Activated CD4-positive, CD25-positive, alpha-beta regulatory T cell treated with anti-CD3 and anti-CD28 coated beads, Interleukin-2, amount 50 U/mL, for 72 hours (primary cell): Measurements from ENCODE around the gene RECQL5.
"Not testable (repeated sequence)": the region's sequence is repeated elsewhere in the genome, so short reads cannot be mapped to it uniquely, and the experiment has no call there.

Experiments used
- DNase-seq: peaks from one replicate; pipeline ENCODE4 v3.0.0; 2021

RECQL5 gene

GRCh38 chr17:75589919-75590303 lies 77.0 kb downstream of the RECQL5 start:
- DNase-seq = no peak

DNA sequence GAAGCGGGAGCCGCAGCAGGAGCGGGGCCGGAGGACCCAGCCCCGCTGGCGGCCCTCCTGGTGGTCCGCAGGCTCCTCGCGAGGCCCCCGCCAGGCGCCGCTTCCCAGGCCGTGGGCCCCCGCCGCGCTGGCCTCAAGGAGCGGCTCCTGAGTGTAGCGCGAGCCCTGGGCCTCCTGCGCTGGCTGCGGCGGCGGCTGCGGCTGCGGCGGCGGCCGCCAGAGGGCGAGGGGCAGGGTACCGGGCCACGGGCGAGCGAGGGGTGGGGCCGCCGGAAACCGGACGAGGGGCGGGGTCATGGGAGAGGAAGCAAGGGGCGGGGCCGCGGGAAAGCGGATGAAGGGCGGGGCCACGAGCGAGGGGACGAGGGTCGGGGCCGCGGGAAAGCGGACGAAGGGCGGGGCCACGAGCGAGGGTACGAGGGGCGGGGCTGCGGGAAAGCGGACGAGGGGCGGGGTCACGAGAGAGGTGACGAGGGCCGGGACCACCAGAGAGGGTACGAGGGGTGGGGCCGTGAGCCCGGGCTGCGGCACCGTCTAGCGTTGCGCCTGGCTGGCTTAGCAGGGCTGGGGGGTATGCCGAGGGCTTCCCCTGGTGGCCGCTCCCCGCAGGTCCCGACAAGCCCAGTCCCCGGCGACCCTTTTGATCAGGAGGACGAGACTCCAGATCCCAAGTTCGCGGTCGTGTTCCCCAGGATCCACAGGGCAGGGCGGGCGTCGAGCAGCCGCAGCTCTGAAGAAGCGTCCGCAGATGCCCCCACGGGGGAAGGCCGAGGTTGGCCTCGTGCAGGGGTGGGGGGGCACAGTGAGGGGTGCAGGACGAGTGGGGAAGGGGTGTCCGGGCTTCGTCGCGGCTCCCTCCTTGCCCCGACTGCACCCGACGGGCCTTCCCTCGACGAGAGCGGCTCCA lies 77.7 kb downstream of the RECQL5 start:
- peak; percentile 93 for DNase-seq

DNA sequence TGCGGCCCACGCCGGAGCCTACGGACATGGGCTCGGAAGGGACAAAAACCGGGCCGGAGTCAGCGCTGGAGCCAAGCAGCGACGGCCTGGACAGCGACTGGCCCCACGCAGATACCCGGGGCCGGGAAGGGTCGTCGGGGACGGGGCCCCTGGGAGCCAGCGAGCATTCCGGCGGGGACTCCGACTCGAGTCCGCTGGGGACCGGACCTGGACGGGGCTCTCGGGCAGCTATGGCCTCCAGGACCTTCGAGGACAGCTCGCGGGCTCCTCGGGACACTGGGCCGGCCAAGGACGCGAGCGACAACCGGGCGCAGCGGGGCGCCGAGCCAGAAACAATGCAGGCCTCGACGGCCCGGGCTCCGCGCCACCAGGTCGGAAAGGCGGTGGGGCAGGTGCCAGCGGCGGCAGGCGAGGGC lies 78.3 kb downstream of the RECQL5 start:
- no peak for DNase-seq

DNA sequence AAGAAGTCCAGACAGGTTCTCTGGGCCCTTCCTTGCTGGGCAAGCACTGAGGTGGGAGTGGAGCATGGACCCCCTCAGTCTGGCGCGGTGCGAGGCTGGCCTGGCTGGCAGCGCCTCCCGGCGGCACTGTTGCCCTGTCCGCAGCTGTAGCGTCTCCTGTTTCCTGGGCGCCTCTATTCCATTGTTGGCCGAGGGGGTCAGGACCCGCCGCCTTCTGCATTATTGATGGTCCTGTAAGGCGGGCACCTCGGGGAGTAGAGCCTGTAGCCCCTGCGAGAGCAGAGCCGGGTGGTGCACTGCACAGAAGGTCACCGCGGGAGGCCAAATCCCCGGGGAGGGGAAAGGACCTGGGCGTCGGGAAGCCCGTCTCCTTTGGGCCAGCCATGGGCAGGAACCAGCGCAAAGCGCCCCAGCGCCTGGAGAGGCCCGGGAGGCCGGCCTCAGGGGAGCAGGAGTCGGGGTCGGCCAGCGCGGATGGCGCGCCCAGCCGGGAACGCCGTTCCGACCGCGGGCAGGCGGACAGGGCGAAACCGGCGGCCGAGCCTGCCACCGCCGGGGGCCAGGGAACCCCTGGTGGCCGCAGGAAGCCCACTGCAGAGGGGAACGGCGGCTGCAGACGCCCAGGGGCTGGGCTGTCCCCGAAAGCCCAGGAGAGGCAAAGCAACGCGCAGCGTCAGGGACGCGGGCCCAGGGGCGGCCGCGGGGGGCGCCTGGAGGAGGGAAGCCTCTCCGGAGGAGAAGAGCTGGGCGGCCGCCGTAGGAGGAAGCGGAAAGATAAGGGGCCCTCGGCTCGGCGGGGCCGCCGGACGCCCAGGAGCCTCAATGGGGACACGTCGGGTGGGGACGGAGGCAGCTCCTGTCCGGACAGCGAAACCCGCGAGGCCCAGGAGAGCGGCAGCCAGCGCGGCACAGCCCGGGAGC lies 79.0 kb downstream of the RECQL5 start, which contains the start of gene MYO15B:
Gene MYO15B, plus strand, starts transcription at position 126 of the 921 bp plus-strand sequence. Its CDS starts 258 bp downstream, at position 384.
- peak; percentile 61 for DNase-seq

- no peak for DNase-seq
Observed at GRCh38 chr17:75584849-75585175, 82.1 kb downstream of the RECQL5 start.

DNA sequence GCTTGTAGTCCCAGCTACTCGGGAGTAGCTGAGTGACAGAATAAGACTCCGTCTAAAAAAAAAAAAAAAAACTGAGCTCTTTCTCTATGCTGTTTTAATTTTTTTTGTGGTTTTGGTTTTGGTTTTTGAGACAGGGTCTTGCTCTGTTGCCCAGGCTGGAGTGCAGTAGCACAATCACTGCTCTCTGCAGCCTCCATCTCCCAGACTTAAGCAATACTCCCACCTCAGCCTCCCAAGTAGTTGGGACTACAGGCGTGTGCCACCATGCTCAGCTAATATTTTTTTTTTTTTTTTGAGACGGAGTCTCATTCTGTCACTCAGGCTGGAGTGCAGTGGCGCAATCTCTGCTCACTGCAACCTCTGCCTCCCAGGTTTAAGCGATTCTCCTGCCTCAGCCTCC lies 83.8 kb downstream of the RECQL5 start:
- not testable (repeated sequence) for DNase-seq

DNA sequence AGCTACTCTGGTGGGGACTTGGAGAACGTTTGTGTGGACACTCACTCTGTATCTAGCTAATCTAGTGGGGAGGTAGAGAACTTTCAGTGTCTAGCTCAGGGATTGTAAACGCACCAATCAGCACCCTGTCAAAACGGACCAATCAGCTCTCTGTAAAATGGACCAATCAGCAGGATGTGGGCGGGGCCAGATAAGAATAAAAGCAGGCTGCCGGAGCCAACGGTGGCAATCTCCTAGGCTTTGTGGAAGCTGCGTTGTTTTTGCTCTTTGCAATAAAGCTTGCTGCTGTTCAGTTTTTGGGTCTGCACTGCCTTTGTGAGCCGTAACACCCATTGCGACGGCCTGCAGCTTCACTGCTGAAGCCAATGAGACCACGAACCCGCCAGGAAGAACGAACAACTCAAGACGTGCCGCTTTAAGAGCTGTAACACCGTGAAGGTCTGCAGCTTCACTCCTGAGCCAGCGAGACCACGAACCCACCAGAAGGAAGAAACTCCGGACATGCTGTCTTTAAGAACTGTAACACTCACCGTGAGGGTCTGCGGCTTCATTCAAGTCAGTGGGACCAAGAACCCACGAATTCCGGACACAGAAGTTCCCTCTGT lies 85.7 kb downstream of the RECQL5 start:
- peak; percentile 61 for DNase-seq
